Bronchial epithelial cell (primary cell): ENCODE results near the gene TTLL8. TPM values are rescaled to one million over a fixed set of nuclear protein-coding genes. Genes with fewer than 3 reads are reported as not detected.
A peak's percentile ranks its signal among the peaks of the same experiment; 100 is the strongest.

Experiments
- DNase-seq: peaks from one replicate; pipeline ENCODE4 v3.0.0-alpha.2; 2010; ENCODE audit warnings: low read depth
- FAIRE-seq: peaks from 2 replicates; lab custom pipeline; 2011; peaks lifted over from hg19 to GRCh38; lab: Jason Lieb, UNC
- H3K27me3 ChIP-seq: 2 replicates; pipeline ENCODE4 v1.5.1; 2011; ENCODE audit warnings: low read length; ENCODE audit not compliant: control insufficient read depth, insufficient read depth
- H3K36me3 ChIP-seq: 2 replicates; pipeline ENCODE4 v1.5.1; 2011; ENCODE audit warnings: low read length; ENCODE audit not compliant: control insufficient read depth, insufficient read depth
- H3K4me3 ChIP-seq: 2 replicates; pipeline ENCODE4 v1.5.1; 2011; ENCODE audit warnings: mild to moderate bottlenecking, low read depth, low read length, control low read depth
- CTCF ChIP-seq: IDR thresholded peaks from 2 replicates; pipeline ENCODE4 v1.5.1; 2011; ENCODE audit warnings: mild to moderate bottlenecking, moderate library complexity, low read length, control low read depth, inconsistent platforms; ENCODE audit not compliant: insufficient read depth, severe bottlenecking
- total RNA-seq: library from RNA; depleted of rRNA; stranded (reverse); fragments of >200 nt; gene quantifications from 2 replicates; pipeline ENCODE4 v1.2.1, GENCODE V29; 2014

TTLL8 gene
- total RNA-seq, 1 donor from 2014 or later, result not detected

- DNase-seq, result peak; percentile 12
These were observed 13.5 kb upstream of the TTLL8 start for GRCh38 chr22:50071432-50072166.

GRCh38 chr22:50070366-50070765 lies 12.3 kb upstream of the TTLL8 start:
- TF ChIP-seq CTCF, result no peak
- FAIRE-seq (no peak), DNase-seq (no peak)
- Histone ChIP-seq H3K27me3 (peaks cover 1% of the 10 kb centered on the region), H3K4me3 (no peak overlapping the region), H3K36me3 (no peaks in the 10 kb centered on the region)

More at GRCh38 chr22:50071432-50072166, 13.5 kb upstream of the TTLL8 start:
- H3K4me3 ChIP-seq, result no peak overlapping the region
- FAIRE-seq, result no peak
- no peaks in the 10 kb centered on the region for H3K36me3 ChIP-seq
- no peak for TF ChIP-seq CTCF
- peaks cover 1% of the 10 kb centered on the region for H3K27me3 ChIP-seq

- no peak for FAIRE-seq
- TF ChIP-seq CTCF, result no peak
These were observed 10.0 kb upstream of the TTLL8 start for GRCh38 chr22:50068096-50068495.

GRCh38 chr22:50067244-50067643 lies 9.1 kb upstream of the TTLL8 start:
- DNase-seq, result no peak
- H3K36me3 ChIP-seq, result no peaks in the 10 kb centered on the region
- FAIRE-seq, result no peak
- TF ChIP-seq CTCF, result no peak
- peaks cover 1% of the 10 kb centered on the region for H3K27me3 ChIP-seq
- H3K4me3 ChIP-seq, result no peak overlapping the region

More at GRCh38 chr22:50068096-50068495, 10.0 kb upstream of the TTLL8 start:
- H3K27me3 ChIP-seq, result peaks cover 1% of the 10 kb centered on the region
- no peaks in the 10 kb centered on the region for H3K36me3 ChIP-seq
- DNase-seq, result no peak
- H3K4me3 ChIP-seq, result no peak overlapping the region

- peaks cover 8% of the 10 kb centered on the region for H3K27me3 ChIP-seq
- H3K4me3 ChIP-seq, result no peak overlapping the region
- TF ChIP-seq CTCF, result no peak
- H3K36me3 ChIP-seq, result no peaks in the 10 kb centered on the region
- no peak for DNase-seq
- FAIRE-seq, result no peak
These were observed 6.4 kb upstream of the TTLL8 start for GRCh38 chr22:50064453-50064852.
